HepG2 (cell line): ENCODE results near the gene HECTD1. TPM values are rescaled to one million over a fixed set of nuclear protein-coding genes. Genes with fewer than 3 reads are reported as not detected.

Source experiments
- BCL6 ChIP-seq: IDR thresholded peaks from 2 replicates; pipeline ENCODE4 v1.6.1; 2016; ENCODE audit warnings: missing genetic modification reagents, missing compliant biosample characterization
- CENPT ChIP-seq: sonication (generic); formaldehyde crosslinking; IDR thresholded peaks from 2 replicates; pipeline ENCODE4 v1.8.0; 2022; ENCODE audit warnings: low read depth, mild to moderate bottlenecking, moderate library complexity, missing genetic modification reagents
- HIVEP1 ChIP-seq: sonication (generic); formaldehyde crosslinking; IDR thresholded peaks from 2 replicates; pipeline ENCODE4 v1.4.0; 2020; ENCODE audit warnings: mild to moderate bottlenecking, missing genetic modification reagents
- NCOA1 ChIP-seq: sonication (generic); formaldehyde crosslinking; IDR thresholded peaks from 2 replicates; pipeline ENCODE4 v1.9.0; 2021; ENCODE audit warnings: missing genetic modification reagents
- NR0B2 ChIP-seq: sonication (generic); formaldehyde crosslinking; IDR thresholded peaks from 2 replicates; pipeline ENCODE4 v1.4.0; 2020; ENCODE audit warnings: mild to moderate bottlenecking, missing genetic modification reagents
- RFXANK ChIP-seq: IDR thresholded peaks from 2 replicates; pipeline ENCODE4 v1.6.1; 2016
- SUZ12 ChIP-seq: fragments of 150-350 bp; IDR thresholded peaks from 2 replicates; pipeline ENCODE4 v1.6.1; 2014; ENCODE audit warnings: low read depth, low read length
- ZNF10 ChIP-seq: sonication (generic); formaldehyde crosslinking; IDR thresholded peaks from 2 replicates; pipeline ENCODE4 v1.4.0; 2020; ENCODE audit warnings: mild to moderate bottlenecking, low read depth, missing genetic modification reagents, borderline replicate concordance
- ZNF205 ChIP-seq: IDR thresholded peaks from 2 replicates; pipeline ENCODE4 v1.6.1; 2018; ENCODE audit warnings: missing biosample characterization, missing genetic modification reagents
- ZNF816 ChIP-seq: sonication (generic); formaldehyde crosslinking; IDR thresholded peaks from 2 replicates; pipeline ENCODE4 v1.8.0; 2022; ENCODE audit warnings: missing genetic modification reagents, mild to moderate bottlenecking, borderline replicate concordance
- polyA plus RNA-seq, 8 experiments: library from polyadenylated mRNA; depleted of rRNA in 3 of 8; stranded (reverse) in 7 of 8; unstranded in 1 of 8; fragments of >200 nt; fragmentation: Illumina TruSeq in 4 of 8; extraction: Trizol in 4 of 8; gene quantifications; 2 replicates each; pipeline versions ENCODE4 v1.2.1 to v1.2.3, GENCODE V29; 2011 to 2016; ENCODE audit warnings: low read depth in 4 of 8, missing spikeins in 1 of 8, mixed read lengths in 1 of 8; ENCODE audit not compliant: insufficient read depth in 1 of 8
- total RNA-seq, 5 experiments: library from RNA; depleted of rRNA; stranded (reverse); fragments of >200 nt; fragmentation: Illumina TruSeq; extraction: Trizol; gene quantifications; 2 replicates each; pipeline ENCODE4 v1.2.3, GENCODE V29; 2016; ENCODE audit warnings: low read depth in 1 of 5
- TF ChIP-seq, protein P1 (sequence below): sonication (generic); formaldehyde crosslinking; IDR thresholded peaks from 2 replicates; pipeline ENCODE4 v1.5.1; 2020; ENCODE audit warnings: missing genetic modification reagents, mild to moderate bottlenecking, borderline replicate concordance
- TF ChIP-seq, protein P2 (sequence below): sonication (generic); formaldehyde crosslinking; IDR thresholded peaks from 2 replicates; pipeline ENCODE4 v1.4.0; 2020; ENCODE audit warnings: missing genetic modification reagents
- TF ChIP-seq, protein P3 (sequence below): sonication (generic); formaldehyde crosslinking; IDR thresholded peaks from 2 replicates; pipeline ENCODE4 v1.8.1; 2023; ENCODE audit warnings: mild to moderate bottlenecking, missing genetic modification reagents
- TF ChIP-seq, protein P4 (sequence below): sonication (generic); formaldehyde crosslinking; IDR thresholded peaks from 2 replicates; pipeline ENCODE4 v1.4.0; 2020; ENCODE audit warnings: missing genetic modification reagents, borderline replicate concordance

Gene HECTD1
- total and polyA plus RNA-seq, 2 of the 13 experiments (the other 11 are each of a cell fraction or from before 2014, with no cell fraction given), result 312 to 560 TPM

DNA sequence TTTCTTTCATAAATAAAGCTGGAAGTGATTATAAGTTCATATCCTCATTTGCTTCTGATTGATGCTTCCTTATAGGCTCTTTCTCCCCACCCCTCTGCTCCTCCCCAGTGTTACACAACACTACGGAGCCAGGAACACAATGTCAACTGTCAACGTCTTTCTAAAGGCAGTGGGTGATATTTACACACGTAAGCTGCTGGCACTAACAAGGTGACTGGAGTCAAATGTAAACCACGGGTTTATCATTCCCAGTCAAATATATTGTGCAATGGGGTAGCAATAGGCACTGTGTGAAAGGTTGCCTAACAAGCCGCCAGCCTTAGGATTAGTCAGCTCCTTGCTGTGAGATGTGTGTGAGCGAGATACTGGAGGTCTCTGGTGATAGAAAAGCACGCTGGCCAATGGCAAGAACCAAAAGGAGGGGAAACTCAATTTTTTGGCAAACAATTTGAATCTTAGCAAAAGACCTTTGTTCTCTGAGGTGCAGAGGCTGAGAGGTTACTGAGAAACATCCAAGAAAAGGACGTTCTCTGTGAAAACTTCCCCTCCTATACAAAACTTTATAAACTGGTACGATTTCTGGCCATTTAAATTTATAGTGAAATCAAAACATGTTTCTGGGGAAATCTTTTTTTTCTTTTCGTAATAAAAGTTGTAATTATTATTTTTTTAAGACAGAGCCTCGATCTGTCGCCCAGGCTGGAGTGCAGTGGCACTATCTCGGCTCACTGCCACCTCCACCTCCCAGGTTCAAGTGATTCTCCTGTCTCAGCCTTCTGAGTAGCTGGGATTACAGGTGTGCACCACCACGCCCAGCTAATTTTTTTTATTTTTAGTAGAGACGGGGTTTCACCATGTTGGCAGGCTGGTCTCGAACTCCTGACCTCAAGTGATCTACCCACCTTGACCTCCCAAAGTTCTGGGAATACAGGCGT lies 22.3 kb upstream of the HECTD1 start (continued):
- TF ChIP-seq, protein P1, sequence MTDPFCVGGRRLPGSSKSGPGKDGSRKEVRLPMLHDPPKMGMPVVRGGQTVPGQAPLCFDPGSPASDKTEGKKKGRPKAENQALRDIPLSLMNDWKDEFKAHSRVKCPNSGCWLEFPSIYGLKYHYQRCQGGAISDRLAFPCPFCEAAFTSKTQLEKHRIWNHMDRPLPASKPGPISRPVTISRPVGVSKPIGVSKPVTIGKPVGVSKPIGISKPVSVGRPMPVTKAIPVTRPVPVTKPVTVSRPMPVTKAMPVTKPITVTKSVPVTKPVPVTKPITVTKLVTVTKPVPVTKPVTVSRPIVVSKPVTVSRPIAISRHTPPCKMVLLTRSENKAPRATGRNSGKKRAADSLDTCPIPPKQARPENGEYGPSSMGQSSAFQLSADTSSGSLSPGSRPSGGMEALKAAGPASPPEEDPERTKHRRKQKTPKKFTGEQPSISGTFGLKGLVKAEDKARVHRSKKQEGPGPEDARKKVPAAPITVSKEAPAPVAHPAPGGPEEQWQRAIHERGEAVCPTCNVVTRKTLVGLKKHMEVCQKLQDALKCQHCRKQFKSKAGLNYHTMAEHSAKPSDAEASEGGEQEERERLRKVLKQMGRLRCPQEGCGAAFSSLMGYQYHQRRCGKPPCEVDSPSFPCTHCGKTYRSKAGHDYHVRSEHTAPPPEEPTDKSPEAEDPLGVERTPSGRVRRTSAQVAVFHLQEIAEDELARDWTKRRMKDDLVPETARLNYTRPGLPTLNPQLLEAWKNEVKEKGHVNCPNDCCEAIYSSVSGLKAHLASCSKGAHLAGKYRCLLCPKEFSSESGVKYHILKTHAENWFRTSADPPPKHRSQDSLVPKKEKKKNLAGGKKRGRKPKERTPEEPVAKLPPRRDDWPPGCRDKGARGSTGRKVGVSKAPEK (CRISPR knock-in tag), result peak; percentile 100
- TF ChIP-seq NCOA1 (CRISPR knock-in tag), result peak; percentile 100
- TF ChIP-seq BCL6 (CRISPR knock-in tag), result peak; percentile 99
- peak; percentile 99 for TF ChIP-seq ZNF205 (CRISPR knock-in tag)
- TF ChIP-seq RFXANK (CRISPR knock-in tag), result peak; percentile 97
- TF ChIP-seq, protein P2, sequence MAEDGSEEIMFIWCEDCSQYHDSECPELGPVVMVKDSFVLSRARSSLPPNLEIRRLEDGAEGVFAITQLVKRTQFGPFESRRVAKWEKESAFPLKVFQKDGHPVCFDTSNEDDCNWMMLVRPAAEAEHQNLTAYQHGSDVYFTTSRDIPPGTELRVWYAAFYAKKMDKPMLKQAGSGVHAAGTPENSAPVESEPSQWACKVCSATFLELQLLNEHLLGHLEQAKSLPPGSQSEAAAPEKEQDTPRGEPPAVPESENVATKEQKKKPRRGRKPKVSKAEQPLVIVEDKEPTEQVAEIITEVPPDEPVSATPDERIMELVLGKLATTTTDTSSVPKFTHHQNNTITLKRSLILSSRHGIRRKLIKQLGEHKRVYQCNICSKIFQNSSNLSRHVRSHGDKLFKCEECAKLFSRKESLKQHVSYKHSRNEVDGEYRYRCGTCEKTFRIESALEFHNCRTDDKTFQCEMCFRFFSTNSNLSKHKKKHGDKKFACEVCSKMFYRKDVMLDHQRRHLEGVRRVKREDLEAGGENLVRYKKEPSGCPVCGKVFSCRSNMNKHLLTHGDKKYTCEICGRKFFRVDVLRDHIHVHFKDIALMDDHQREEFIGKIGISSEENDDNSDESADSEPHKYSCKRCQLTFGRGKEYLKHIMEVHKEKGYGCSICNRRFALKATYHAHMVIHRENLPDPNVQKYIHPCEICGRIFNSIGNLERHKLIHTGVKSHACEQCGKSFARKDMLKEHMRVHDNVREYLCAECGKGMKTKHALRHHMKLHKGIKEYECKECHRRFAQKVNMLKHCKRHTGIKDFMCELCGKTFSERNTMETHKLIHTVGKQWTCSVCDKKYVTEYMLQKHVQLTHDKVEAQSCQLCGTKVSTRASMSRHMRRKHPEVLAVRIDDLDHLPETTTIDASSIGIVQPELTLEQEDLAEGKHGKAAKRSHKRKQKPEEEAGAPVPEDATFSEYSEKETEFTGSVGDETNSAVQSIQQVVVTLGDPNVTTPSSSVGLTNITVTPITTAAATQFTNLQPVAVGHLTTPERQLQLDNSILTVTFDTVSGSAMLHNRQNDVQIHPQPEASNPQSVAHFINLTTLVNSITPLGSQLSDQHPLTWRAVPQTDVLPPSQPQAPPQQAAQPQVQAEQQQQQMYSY (CRISPR knock-in tag), result peak; percentile 89
- TF ChIP-seq, protein P3, sequence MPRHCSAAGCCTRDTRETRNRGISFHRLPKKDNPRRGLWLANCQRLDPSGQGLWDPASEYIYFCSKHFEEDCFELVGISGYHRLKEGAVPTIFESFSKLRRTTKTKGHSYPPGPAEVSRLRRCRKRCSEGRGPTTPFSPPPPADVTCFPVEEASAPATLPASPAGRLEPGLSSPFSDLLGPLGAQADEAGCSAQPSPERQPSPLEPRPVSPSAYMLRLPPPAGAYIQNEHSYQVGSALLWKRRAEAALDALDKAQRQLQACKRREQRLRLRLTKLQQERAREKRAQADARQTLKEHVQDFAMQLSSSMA (CRISPR knock-in tag), result peak; percentile 98
- peak; percentile 80; the same call in 1 of the 2 replicates for TF ChIP-seq NR0B2
- peak; percentile 92; the same call in 1 of the 2 replicates for TF ChIP-seq HIVEP1 (CRISPR knock-in tag)
- no peak for TF ChIP-seq SUZ12
- TF ChIP-seq CENPT (CRISPR knock-in tag), result no peak
- peak; percentile 99 for TF ChIP-seq ZNF816
- TF ChIP-seq, protein P4, sequence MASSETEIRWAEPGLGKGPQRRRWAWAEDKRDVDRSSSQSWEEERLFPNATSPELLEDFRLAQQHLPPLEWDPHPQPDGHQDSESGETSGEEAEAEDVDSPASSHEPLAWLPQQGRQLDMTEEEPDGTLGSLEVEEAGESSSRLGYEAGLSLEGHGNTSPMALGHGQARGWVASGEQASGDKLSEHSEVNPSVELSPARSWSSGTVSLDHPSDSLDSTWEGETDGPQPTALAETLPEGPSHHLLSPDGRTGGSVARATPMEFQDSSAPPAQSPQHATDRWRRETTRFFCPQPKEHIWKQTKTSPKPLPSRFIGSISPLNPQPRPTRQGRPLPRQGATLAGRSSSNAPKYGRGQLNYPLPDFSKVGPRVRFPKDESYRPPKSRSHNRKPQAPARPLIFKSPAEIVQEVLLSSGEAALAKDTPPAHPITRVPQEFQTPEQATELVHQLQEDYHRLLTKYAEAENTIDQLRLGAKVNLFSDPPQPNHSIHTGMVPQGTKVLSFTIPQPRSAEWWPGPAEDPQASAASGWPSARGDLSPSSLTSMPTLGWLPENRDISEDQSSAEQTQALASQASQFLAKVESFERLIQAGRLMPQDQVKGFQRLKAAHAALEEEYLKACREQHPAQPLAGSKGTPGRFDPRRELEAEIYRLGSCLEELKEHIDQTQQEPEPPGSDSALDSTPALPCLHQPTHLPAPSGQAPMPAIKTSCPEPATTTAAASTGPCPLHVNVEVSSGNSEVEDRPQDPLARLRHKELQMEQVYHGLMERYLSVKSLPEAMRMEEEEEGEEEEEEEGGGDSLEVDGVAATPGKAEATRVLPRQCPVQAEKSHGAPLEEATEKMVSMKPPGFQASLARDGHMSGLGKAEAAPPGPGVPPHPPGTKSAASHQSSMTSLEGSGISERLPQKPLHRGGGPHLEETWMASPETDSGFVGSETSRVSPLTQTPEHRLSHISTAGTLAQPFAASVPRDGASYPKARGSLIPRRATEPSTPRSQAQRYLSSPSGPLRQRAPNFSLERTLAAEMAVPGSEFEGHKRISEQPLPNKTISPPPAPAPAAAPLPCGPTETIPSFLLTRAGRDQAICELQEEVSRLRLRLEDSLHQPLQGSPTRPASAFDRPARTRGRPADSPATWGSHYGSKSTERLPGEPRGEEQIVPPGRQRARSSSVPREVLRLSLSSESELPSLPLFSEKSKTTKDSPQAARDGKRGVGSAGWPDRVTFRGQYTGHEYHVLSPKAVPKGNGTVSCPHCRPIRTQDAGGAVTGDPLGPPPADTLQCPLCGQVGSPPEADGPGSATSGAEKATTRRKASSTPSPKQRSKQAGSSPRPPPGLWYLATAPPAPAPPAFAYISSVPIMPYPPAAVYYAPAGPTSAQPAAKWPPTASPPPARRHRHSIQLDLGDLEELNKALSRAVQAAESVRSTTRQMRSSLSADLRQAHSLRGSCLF (CRISPR knock-in tag), result 0 out of 2 replicates have a peak, but pooled peaks have one; percentile 18
- TF ChIP-seq ZNF10, result no peak
